BLaER1 treated with 17β-estradiol and CSF1 and Interleukin-3, amounts not matched to agents 10 nM and 100 nM (cell line): ENCODE data around the gene NUTM2F.
A peak's percentile ranks its signal among the peaks of the same experiment; 100 is the strongest.
"Not testable (repeated sequence)": the region's sequence is repeated elsewhere in the genome, so short reads cannot be mapped to it uniquely, and the experiment has no call there.

ENCODE experiments used
- H3K27ac ChIP-seq, 11 experiments: shearing (Covaris generic); formaldehyde crosslinking; 2 replicates each; pipeline ENCODE4 v1.8.1; 2022
- H3K27me3 ChIP-seq, 11 experiments: shearing (Covaris generic); formaldehyde crosslinking; 2 replicates each; pipeline ENCODE4 v1.8.1; 2022
- H3K36me3 ChIP-seq, 11 experiments: shearing (Covaris generic); formaldehyde crosslinking; 2 replicates each; pipeline ENCODE4 v1.8.1; 2022
- H3K4me1 ChIP-seq, 10 experiments: shearing (Covaris generic); formaldehyde crosslinking; 2 replicates each; pipeline ENCODE4 v1.8.1; 2022
- H3K4me2 ChIP-seq, 11 experiments: shearing (Covaris generic); formaldehyde crosslinking; 2 replicates each; pipeline ENCODE4 v1.8.1; 2022
- H3K4me3 ChIP-seq, 10 experiments: shearing (Covaris generic); formaldehyde crosslinking; 2 replicates each; pipeline ENCODE4 v1.8.1; 2022
- H3K9ac ChIP-seq, 11 experiments: shearing (Covaris generic); formaldehyde crosslinking; 2 replicates each; pipeline ENCODE4 v1.8.1; 2022
- H3K9me3 ChIP-seq, 11 experiments: shearing (Covaris generic); formaldehyde crosslinking; replicated peaks in 1 of 11; 2 replicates each; pipeline ENCODE4 v1.8.1; 2022
- H4K20me1 ChIP-seq, 11 experiments: shearing (Covaris generic); formaldehyde crosslinking; 2 replicates each; pipeline ENCODE4 v1.8.1; 2022
- Cebpa-rat ChIP-seq, 11 experiments: shearing (Covaris generic); IDR thresholded peaks; 2 replicates each; pipeline ENCODE4 v1.8.1; 2022

NUTM2F gene

DNA sequence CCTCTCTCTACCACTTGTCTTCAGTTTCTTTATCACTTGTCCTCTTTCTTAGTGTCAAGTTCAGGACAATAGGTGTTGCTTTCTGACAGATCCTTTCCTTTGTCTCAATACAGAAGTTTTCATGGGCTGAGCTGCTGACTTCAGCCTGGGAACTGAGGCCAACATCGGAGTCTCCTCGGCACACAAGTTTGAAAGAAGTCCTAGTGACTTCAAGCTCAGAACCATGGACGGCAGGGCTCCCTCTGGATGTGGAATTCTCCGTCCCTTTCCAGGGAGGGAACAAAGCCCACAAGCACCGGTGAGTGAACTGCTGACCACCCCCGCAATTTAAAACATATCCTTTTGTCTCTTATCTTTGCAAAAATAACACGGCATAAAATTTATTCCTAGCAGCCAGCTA is 10.3 kb upstream of the NUTM2F start:
- H3K27ac ChIP-seq, H3K36me3 ChIP-seq, H3K4me2 ChIP-seq, H3K9ac ChIP-seq, H3K27me3 ChIP-seq, H3K9me3 ChIP-seq, H4K20me1 ChIP-seq, H3K4me3 ChIP-seq, H3K4me1 ChIP-seq: not testable (repeated sequence)

DNA sequence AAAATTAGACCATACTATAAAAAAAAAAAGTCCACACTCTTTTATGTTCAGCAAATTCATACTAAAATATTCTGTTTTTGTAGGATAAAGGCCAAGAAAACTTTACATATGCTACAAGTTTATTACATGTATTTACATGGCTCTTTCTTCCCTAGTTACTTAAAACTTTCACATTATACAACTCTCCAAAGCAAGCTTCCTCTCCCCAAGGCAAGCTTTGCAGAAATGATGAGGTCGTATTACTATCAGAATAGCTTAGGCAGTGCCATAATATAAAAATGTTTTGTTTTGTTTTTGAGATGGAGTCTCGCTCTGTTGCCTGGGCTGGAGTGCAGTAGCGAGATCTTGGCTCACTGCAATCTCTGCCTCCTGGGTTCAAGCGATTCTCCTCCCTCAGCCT is 8.0 kb upstream of the NUTM2F start:
- not testable (repeated sequence) for H3K36me3 ChIP-seq, H3K4me1 ChIP-seq, H3K27ac ChIP-seq, H3K4me2 ChIP-seq, H3K27me3 ChIP-seq, H3K4me3 ChIP-seq, H3K9ac ChIP-seq, H4K20me1 ChIP-seq, H3K9me3 ChIP-seq

DNA sequence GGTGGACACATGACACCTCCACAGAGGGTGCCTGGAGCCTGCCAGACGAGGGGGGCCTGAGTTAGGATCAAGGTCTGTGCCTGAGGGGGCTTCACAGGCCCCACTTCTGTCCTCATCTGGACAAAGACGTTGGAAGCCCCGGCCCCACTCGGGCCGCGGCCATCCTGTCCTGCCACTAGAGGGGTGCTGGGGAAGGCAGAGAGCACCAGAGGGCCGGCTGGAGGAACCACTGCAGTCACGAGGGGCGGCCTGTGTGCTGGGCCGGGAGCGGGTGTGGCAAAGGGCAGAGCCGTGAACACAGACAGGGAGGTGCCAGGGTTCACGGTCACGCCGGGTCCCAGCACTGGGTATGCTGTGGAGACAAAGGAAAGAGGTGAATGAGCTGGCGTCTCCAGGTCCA is 2.9 kb downstream of the NUTM2F start:
- H3K9ac ChIP-seq, H3K4me3 ChIP-seq, H4K20me1 ChIP-seq, H3K36me3 ChIP-seq, H3K9me3 ChIP-seq, H3K27me3 ChIP-seq, H3K27ac ChIP-seq: not testable (repeated sequence)
- Histone ChIP-seq H3K4me1 (peaks cover 0 to 17% (median 7%) of the 10 kb centered on the region in 10 experiments; a peak in 9 of 20 replicates), H3K4me2 (peak overlapping the region in 4 of 11 experiments; percentile 24 to 46 (median 42); a peak in 5 of 22 replicates)

DNA sequence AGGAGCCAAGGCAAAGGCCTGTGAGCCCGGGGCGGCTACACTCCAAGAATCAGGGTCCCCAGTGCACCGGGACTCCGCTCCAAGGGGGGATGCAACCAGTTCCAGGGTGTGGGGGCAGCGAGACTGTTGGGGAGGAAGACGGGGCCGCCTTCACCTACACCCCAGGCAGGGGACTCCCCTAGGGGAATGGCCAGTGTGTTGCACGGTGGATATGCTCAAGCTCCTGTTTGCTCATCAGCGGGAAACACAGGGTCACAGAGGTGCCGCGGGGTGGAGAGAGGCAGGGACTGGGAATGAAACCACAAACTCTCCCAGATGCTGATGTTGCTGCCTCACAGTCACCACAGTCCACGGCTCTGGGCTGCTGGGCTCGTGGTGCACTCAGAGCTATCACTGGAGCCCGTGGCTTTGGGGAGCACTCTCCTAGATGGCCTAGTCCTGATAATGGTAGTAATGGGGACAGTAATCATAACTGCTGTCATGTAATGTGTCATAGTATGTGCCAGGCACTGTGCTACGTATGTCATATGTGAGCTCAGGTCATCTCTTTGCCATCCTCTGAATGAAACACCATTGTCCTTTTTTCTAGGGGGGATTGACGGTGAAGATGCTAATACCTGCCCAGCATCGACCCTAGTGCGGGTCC is 5.2 kb downstream of the NUTM2F start:
- H3K9me3 ChIP-seq, H3K27ac ChIP-seq, H4K20me1 ChIP-seq, H3K27me3 ChIP-seq, H3K9ac ChIP-seq, H3K36me3 ChIP-seq, H3K4me2 ChIP-seq, H3K4me3 ChIP-seq: not testable (repeated sequence)
- peaks cover 0 to 17% (median 7%) of the 10 kb centered on the region in 10 experiments; a peak in 9 of 20 replicates for H3K4me1 ChIP-seq

DNA sequence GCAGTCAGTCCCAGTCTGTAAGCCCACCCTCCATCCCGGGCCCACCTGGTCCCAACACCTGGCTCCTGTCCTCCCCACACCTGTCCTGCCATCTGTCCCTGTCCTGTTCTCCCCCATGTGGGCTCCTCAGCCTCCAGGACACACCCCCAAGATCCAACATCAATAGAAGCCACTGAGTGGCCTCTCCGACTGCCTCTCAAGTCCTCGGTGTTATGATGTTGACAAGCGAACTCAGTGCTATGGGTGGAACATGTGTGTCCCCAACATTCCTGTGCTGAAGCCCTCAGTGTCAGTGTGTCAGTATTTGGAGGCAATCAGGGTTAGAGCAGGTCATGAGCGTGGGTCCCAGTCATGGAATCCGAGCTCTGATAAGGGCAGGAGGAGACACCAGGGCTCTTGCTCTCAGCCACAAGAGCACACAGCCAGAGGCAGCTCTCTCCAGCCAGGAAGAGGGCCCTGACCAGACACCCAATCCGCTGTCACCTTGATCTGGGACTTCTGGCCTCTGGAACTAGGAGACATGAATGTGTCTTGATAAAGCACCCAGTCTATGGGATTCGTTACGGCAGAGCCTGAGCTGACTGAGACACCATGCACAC is 6.0 kb downstream of the NUTM2F start:
- H3K4me2 ChIP-seq, H4K20me1 ChIP-seq: not testable (repeated sequence)
- peaks cover 0 to 17% (median 7%) of the 10 kb centered on the region in 10 experiments; a peak in 9 of 20 replicates for H3K4me1 ChIP-seq

DNA sequence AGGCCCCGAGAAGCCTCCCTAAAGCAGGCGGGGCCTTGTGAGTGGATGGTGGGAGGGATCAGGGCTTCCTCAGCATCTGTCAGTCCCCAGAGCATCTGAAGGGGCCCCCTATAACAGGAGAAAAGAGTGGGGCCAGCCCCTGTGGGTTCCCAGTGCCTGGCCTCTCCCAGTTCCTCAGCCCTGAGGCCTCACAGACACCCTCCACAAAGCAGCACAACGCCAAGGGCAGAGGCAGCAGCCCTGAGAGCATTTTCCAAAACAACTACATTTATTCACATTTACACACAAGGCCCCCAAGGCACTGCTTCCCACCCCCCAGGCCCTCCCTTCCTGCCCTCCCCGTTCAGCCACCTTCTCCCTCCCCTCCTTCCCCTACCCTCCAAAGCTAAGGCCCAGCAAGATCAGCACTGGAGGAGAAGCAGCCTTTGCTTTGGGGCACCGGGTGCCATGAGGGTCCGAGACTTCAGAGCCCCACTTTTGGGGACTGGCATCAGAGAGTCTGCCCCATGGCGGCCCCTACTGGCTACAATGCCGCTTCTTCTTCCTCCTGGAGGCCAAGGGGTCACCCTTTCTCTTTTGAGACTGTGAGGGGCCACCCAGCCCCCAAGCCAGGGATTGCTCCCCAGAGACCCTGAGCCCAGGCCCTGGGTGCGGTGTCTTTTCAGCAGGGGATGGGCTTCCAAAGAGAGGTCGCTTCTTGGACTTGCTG is 10.3 kb downstream of the NUTM2F start:
- H3K4me2 ChIP-seq, H3K9ac ChIP-seq, H3K4me1 ChIP-seq, H3K9me3 ChIP-seq, H3K36me3 ChIP-seq, H3K4me3 ChIP-seq, H4K20me1 ChIP-seq, H3K27ac ChIP-seq, H3K27me3 ChIP-seq: not testable (repeated sequence)

More for the DNA sequence above, 6.0 kb downstream of the NUTM2F start:
- not testable (repeated sequence) for H3K36me3 ChIP-seq, H3K9ac ChIP-seq, H3K27ac ChIP-seq, H3K27me3 ChIP-seq, H3K9me3 ChIP-seq, H3K4me3 ChIP-seq

DNA sequence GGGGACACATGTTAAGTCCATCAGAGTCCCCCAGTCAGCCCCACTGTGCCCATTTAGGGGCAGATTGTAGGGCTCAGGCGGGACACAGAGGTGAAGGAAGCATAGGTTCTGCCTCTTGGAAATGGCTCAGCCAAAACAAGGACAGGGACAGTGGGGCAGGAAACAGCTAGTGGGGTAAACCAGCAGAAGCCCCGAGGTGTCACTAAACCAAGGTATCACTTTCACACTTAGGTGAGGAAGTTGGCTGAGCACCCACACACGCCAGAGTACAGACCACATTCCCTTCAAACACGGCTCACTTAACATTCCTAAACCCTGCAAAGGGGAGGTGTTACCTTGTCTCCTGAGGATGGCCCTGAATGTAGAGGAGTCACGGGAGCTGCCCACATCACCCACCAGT is 12.2 kb downstream of the NUTM2F start:
- not testable (repeated sequence) for H3K27ac ChIP-seq, H3K9ac ChIP-seq, H3K36me3 ChIP-seq, H3K4me1 ChIP-seq, H4K20me1 ChIP-seq, H3K9me3 ChIP-seq, H3K4me3 ChIP-seq, H3K27me3 ChIP-seq
- H3K4me2 ChIP-seq = 0 out of 22 replicates have a peak overlapping the region, but pooled peaks of 1 of the 11 experiments have one; percentile 28

DNA sequence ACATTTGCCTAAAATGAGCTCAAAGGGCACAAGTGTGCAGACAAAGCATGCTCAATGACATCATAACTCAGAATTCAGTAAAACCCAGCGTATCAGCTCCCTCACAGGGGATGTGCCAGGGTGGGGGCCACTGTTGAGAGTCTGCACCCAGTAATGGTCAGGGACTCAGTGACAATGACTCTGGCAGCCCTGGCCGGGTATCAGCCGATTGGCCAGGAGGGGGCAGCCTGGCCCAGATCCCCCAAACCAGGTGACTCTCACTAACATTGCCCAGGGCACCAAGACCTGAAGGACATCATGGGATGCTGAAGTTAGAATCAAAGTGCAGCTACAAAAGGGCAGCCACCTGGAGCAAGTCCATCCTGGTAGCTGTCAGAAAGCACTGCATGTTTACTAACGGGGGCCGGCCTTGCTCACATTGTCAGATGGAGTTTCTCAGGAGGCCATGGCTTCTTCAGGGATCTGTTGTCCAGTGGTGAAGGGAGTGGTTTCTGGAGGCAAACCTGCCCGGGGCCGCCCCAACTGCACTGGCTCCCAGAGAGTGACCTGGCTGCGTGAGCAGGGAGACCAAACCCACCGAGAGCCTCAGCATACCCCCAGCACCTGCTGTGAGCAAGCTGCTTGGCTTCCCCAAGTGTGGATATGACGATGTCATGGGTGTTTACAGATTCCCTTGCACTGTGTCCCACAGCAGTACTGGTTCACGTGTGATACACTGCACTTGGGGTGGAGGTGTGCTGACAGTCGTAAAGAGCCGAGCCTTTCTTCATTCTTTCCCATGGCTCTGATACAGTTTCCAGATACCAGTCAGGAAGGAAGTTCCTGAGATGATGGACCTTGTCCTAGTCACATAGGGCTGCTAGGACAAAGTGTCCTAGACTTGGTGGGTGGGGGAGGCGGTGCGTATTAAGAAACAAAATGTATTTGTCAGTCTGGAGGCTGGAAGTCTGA is 13.1 kb downstream of the NUTM2F start:
- H3K27ac ChIP-seq, H3K36me3 ChIP-seq, H3K4me3 ChIP-seq, H3K27me3 ChIP-seq, H3K9me3 ChIP-seq, H3K4me2 ChIP-seq, H4K20me1 ChIP-seq, H3K9ac ChIP-seq, H3K4me1 ChIP-seq: not testable (repeated sequence)

DNA sequence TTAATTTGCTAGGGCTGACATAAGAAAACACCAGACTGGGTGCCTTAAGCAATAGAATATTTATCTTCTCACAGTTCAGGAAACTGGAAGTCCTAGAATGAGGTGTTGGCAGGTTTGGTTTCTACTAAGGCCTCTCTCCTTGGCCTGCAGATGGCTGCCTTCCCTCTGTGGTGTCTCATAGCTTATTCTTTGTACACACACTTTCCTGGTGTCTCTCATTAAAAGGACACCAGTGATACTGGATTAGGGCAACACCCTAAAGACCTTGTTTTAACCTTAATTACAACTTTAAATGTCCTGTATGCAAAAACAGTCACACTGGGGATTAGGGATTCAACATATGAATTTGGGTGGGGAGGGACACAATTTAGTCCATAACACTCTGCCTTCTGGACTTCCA is 25.1 kb downstream of the NUTM2F start:
- H3K4me2 ChIP-seq = no peak overlapping the region
- no peaks in the 10 kb centered on the region for H3K4me1 ChIP-seq
- H3K27ac ChIP-seq = no peak overlapping the region
- no peak for TF ChIP-seq Cebpa-rat (IDR thresholded peaks at IDR 0.05)
- H3K4me3 ChIP-seq = no peak overlapping the region
- no peaks in the 10 kb centered on the region for H4K20me1 ChIP-seq
- no peaks in the 10 kb centered on the region for H3K9me3 ChIP-seq
- H3K36me3 ChIP-seq = peaks cover 0 to 29% (median 19%) of the 10 kb centered on the region in 11 experiments; a peak in 16 of 22 replicates
- H3K9ac ChIP-seq = no peak overlapping the region
- H3K27me3 ChIP-seq = no peaks in the 10 kb centered on the region
